Gastrocnemius medialis (tissue), 4 donors: ENCODE measurements around the gene MCL1. TPM values are rescaled to one million over a fixed set of nuclear protein-coding genes. Genes with fewer than 3 reads are reported as not detected.
A peak's percentile ranks its signal among the peaks of the same experiment; 100 is the strongest.

Source experiments
- ATAC-seq, 2 donors: fragments of 150-250 bp; one replicate each; pipeline ENCODE4 v1.9.1; 2016
- DNase-seq, 2 donors: peaks; one replicate each; pipeline ENCODE4 v3.0.0-alpha.2; 2019
- H3K27ac ChIP-seq, 4 donors: fragments of 200-600 bp; sonication (generic); 1 replicate in 1 of 4; 2 replicates in 3 of 4; pipeline ENCODE4 v1.5.1; 2016 to 2018; ENCODE audit warnings: mild to moderate bottlenecking in 2 of 4, moderate library complexity in 1 of 4
- H3K27me3 ChIP-seq, 3 donors: fragments of 200-600 bp; sonication (generic) in 2 of 3; 1 replicate in 1 of 3; 2 replicates in 2 of 3; pipeline versions ENCODE4 v1.5.1 to v1.6.0; 2016 to 2019; ENCODE audit warnings: mild to moderate bottlenecking in 1 of 3, moderate library complexity in 1 of 3
- H3K36me3 ChIP-seq, 2 donors: fragments of 200-600 bp; sonication (generic) in 1 of 2; one replicate each; pipeline ENCODE4 v1.5.1; 2017 to 2018
- H3K4me1 ChIP-seq, 2 donors: fragments of 200-600 bp; sonication (generic) in 1 of 2; one replicate each; pipeline ENCODE4 v1.5.1; 2016 to 2017; ENCODE audit warnings: mild to moderate bottlenecking in 2 of 2
- H3K4me3 ChIP-seq, 4 donors: fragments of 200-600 bp; sonication (generic) in 3 of 4; 1 replicate in 1 of 4; 2 replicates in 3 of 4; pipeline ENCODE4 v1.5.1; 2016 to 2019; ENCODE audit warnings: mild to moderate bottlenecking in 2 of 4
- H3K9me3 ChIP-seq, 3 donors: fragments of 200-600 bp; sonication (generic) in 2 of 3; 1 replicate in 1 of 3; 2 replicates in 2 of 3; pipeline ENCODE4 v1.5.1; 2016 to 2019
- POLR2A ChIP-seq, 2 donors: fragments of 450-650 bp; IDR thresholded peaks; one replicate each; pipeline ENCODE4 v1.6.1; 2017; ENCODE audit warnings: antibody characterized with exemption in 2 of 2, mild to moderate bottlenecking in 2 of 2, moderate library complexity in 2 of 2
- in situ Hi-C, 4 donors: fragments of 200-750 bp; cut with MboI; loops; one replicate each; pipeline versions ENCODE4 v1.15.0 to v1.8.0; 2017; ENCODE audit warnings: low sequenced_read_pairs in 4 of 4
- intact Hi-C: fragments of 100-400 bp; cut with DNase I; formaldehyde crosslinking; loops from one replicate; pipeline ENCODE4 v1.15.1; 2023; ENCODE audit warnings: low total_unique reads
- total RNA-seq, 4 donors: library from RNA; depleted of rRNA; stranded (reverse); fragments of >200 nt; gene quantifications; one replicate each; pipeline versions ENCODE4 v1.1.0 to v1.2.3, GENCODE V29; 2016
- TF ChIP-seq, protein P1 (sequence below), 5 experiments: fragments of 450-650 bp in 3 of 5; fragments of 200-600 bp in 2 of 5; sonication (generic) in 2 of 5; IDR thresholded peaks in 4 of 5; conservative IDR thresholded peaks in 1 of 5; 1 replicate in 4 of 5; 2 replicates in 1 of 5; pipeline ENCODE4 v1.5.1; 2016 to 2019; ENCODE audit warnings: antibody characterized with exemption in 5 of 5, mild to moderate bottlenecking in 3 of 5, moderate library complexity in 3 of 5

Gene MCL1
- total RNA-seq, 4 donors from 2014 or later, result 136 to 199 (median 176) TPM

DNA sequence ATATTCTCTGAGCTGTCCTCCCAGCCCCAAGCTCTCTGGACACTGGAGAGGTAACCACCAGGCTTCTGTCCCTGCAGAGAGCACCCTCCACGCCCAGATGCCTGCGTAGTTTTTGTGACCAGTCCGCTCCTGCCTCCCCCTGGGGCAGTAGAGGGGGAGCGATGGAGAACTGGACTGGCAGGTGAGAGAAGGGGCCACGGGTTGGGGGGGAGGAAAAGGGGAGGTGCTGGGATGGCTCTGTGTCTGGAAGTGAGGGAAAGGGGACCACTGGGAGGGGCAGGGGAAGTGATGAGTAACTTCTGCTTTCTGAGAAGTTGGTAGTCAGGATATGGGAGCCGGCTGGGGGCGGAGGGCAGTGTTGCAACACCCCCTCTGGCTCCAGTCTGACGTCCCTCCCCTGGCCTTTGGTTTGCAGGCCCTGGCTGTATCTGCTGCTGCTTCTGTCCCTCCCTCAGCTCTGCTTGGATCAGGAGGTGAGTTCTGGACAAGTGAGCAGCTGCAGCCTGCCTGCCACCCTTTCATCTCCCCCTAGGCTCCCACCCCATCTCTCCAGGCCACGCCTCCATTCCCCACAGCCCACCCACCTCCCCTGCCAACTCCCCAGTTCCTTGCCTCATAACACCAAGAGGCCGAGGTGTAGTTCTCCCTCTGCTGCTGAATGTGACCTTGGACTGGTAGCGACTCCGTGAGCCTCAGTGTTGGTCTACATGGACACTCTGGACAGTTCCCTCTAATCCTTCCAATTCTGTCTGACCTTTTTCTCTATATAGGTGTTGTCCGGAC lies 27.1 kb downstream of the MCL1 start:
- Histone ChIP-seq H3K9me3 (no peaks in the 10 kb centered on the region), H3K27ac (peak overlapping the region; percentile 81 to 92 (median 90)), H3K27me3 (no peaks in the 10 kb centered on the region), H3K4me3 (no peak overlapping the region), H3K4me1 (peaks cover 28 to 35% of the 10 kb centered on the region in 2 donors), H3K36me3 (no peaks in the 10 kb centered on the region)
- peak; percentile 13 to 36 for ATAC-seq
- peak; percentile 70 to 86 for DNase-seq
- in situ Hi-C loops (no loop called here), intact Hi-C loops (no loop called here)
- TF ChIP-seq, protein P1, sequence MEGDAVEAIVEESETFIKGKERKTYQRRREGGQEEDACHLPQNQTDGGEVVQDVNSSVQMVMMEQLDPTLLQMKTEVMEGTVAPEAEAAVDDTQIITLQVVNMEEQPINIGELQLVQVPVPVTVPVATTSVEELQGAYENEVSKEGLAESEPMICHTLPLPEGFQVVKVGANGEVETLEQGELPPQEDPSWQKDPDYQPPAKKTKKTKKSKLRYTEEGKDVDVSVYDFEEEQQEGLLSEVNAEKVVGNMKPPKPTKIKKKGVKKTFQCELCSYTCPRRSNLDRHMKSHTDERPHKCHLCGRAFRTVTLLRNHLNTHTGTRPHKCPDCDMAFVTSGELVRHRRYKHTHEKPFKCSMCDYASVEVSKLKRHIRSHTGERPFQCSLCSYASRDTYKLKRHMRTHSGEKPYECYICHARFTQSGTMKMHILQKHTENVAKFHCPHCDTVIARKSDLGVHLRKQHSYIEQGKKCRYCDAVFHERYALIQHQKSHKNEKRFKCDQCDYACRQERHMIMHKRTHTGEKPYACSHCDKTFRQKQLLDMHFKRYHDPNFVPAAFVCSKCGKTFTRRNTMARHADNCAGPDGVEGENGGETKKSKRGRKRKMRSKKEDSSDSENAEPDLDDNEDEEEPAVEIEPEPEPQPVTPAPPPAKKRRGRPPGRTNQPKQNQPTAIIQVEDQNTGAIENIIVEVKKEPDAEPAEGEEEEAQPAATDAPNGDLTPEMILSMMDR (IDR thresholded peaks at IDR 0.05 in 4 of 5, conservative IDR thresholded peaks at IDR 0.05 in 1 of 5), result no peak
- peak in 1 of 2 donors; percentile 26 for TF ChIP-seq POLR2A (IDR thresholded peaks at IDR 0.05)

- in situ Hi-C loops, result no loop called here
- peaks cover 28 to 35% of the 10 kb centered on the region in 2 donors for H3K4me1 ChIP-seq
- H3K27me3 ChIP-seq, result no peaks in the 10 kb centered on the region
- ATAC-seq, result no peak
- TF ChIP-seq, protein P1 (IDR thresholded peaks at IDR 0.05 in 4 of 5, conservative IDR thresholded peaks at IDR 0.05 in 1 of 5), result no peak
- no peak for TF ChIP-seq POLR2A (IDR thresholded peaks at IDR 0.05)
- intact Hi-C loops, result no loop called here
- H3K4me3 ChIP-seq, result no peak overlapping the region
- no peaks in the 10 kb centered on the region for H3K9me3 ChIP-seq
- peak overlapping the region; percentile 81 to 92 (median 90) for H3K27ac ChIP-seq
- H3K36me3 ChIP-seq, result no peaks in the 10 kb centered on the region
- DNase-seq, result no peak
Measured at GRCh38 chr1:150551784-150552127, 27.7 kb downstream of the MCL1 start.

GRCh38 chr1:150551051-150551783 lies 28.2 kb downstream of the MCL1 start:
- Histone ChIP-seq H3K4me1 (peaks cover 28 to 35% of the 10 kb centered on the region in 2 donors), H3K27ac (peak overlapping the region; percentile 81 to 92 (median 90)), H3K36me3 (no peaks in the 10 kb centered on the region), H3K27me3 (no peaks in the 10 kb centered on the region), H3K4me3 (peak overlapping the region in 1 of 4 donors; percentile 65), H3K9me3 (no peaks in the 10 kb centered on the region)
- intact Hi-C loops (no loop called here), in situ Hi-C loops (no loop called here)
- TF ChIP-seq, protein P1 (IDR thresholded peaks at IDR 0.05 in 4 of 5, conservative IDR thresholded peaks at IDR 0.05 in 1 of 5), result no peak
- no peak for TF ChIP-seq POLR2A (IDR thresholded peaks at IDR 0.05)
- ATAC-seq (no peak), DNase-seq (no peak)

DNA sequence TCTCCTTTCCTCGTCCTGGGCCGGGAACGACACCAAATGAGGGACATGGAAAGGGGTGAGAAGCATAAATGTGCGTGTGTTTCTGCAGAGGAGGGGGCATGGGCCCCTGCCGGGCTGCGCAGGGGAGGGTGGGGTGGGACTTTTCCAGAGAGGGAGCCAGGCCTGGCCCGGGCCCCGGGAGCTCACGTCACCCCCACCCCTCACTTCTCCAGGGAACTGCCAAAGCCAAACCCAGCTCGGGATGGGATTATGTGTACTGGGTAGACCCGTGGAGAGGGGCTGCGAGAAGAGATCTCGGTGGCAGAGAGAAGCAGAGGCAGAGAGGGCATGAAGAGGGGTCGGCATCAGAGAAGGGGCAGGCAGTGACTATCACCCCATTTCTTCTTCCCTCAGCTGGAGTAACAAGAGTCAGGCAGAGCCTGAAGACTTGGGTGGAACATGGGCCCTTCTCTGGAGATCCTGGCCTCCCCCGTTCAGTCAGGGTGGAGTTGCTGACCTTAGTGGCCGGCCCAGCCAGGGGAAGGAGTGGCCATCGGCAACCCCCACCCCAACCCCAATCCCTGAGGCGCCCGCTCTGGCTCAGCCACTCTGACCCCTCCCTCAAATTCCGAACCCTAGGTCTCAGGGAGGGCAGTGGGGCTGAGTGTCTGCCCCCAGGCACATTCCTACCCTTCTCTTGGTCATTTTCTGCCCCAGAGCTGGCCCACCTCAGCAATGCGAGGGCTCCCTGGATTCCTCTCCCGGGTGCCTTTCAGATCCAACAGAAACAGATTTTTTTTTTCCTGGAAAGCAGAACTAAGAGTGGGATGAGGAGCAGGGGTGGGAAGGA lies 29.0 kb downstream of the MCL1 start:
- peak overlapping the region in 3 of 4 donors; percentile 62 to 92 (median 65) for H3K4me3 ChIP-seq
- in situ Hi-C loops, result no loop called here
- ATAC-seq, result peak in 1 of 2 donors; percentile 4
- H3K27me3 ChIP-seq, result no peaks in the 10 kb centered on the region
- no peaks in the 10 kb centered on the region for H3K36me3 ChIP-seq
- peak overlapping the region; percentile 81 to 92 (median 90) for H3K27ac ChIP-seq
- intact Hi-C loops, result no loop called here
- no peak for TF ChIP-seq POLR2A (IDR thresholded peaks at IDR 0.05)
- TF ChIP-seq, protein P1 (IDR thresholded peaks at IDR 0.05 in 4 of 5, conservative IDR thresholded peaks at IDR 0.05 in 1 of 5), result no peak
- no peaks in the 10 kb centered on the region for H3K9me3 ChIP-seq
- no peak for DNase-seq
- peaks cover 28 to 35% of the 10 kb centered on the region in 2 donors for H3K4me1 ChIP-seq
